AG04449 (cell line): ENCODE measurements around the gene PRKAR1B.
"Not testable (repeated sequence)": the region's sequence is repeated elsewhere in the genome, so short reads cannot be mapped to it uniquely, and the experiment has no call there.

Experiments
- CTCF ChIA-PET: fragments of 350-600 bp; formaldehyde crosslinking; extraction: SDS; loops from one replicate; lab custom pipeline; 2021; ENCODE audit warnings: antibody characterized with exemption; lab: Yijun Ruan, JAX
- POLR2A ChIA-PET: fragments of 400-600, 350-600 bp; formaldehyde crosslinking; extraction: SDS; loops from one replicate; lab custom pipeline; 2020; ENCODE audit warnings: antibody characterized with exemption, inconsistent platforms; lab: Yijun Ruan, JAX
- DNase-seq: peaks from one replicate; pipeline ENCODE4 v3.0.0-alpha.2; 2010; ENCODE audit warnings: low read depth, low spot score
- H3K4me3 ChIP-seq: 2 replicates; pipeline ENCODE4 v1.5.1; 2011; ENCODE audit warnings: low read depth, mild to moderate bottlenecking, control low read depth, low read length
- TF ChIP-seq, protein P1 (sequence below): IDR thresholded peaks from one replicate; pipeline ENCODE4 v1.5.1; 2011; ENCODE audit warnings: mild to moderate bottlenecking, moderate library complexity, low read length, control low read depth, inconsistent platforms; ENCODE audit not compliant: insufficient read depth; ENCODE audit errors: missing control alignments

Gene PRKAR1B

DNA sequence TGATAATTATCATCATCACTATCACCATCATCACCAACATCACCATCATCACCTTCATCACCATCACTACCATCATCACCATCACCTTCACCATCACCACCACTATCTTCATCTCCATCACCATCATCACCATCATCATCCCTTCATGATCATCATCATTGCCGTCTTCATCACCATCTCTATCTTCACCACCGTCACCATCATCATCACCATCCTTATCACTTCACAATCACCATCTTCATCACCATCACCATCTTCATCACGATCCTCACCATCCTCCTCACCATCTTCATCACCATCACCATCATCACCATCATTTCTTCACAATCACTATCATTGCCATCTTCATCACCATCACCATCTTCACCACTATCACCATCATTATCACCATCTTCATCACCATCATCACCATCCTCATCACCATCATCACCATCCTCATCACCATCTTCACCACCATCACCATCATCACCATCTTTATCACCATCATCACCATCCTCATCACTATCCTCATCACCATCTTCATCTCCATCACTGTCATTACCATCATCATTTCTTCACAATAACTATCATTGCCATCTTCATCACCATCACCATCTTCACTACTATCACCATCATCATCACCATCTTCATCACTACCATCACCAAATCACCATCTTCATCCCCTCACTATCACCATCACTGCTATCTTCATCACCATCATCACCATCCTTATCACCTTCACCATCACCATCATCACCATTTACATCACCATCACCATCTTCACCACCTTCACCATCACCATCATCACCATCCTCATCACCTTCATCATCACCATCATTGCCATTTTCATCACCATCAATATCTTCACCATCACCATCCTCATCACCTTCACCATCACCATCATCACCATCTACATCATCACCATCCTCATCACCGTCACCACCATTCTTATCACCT, 73.0 kb downstream of the PRKAR1B start:
- H3K4me3 ChIP-seq: no peak overlapping the region
- ChIA-PET POLR2A (no interaction called here), CTCF (no interaction called here)
- DNase-seq: no peak
- TF ChIP-seq, protein P1, sequence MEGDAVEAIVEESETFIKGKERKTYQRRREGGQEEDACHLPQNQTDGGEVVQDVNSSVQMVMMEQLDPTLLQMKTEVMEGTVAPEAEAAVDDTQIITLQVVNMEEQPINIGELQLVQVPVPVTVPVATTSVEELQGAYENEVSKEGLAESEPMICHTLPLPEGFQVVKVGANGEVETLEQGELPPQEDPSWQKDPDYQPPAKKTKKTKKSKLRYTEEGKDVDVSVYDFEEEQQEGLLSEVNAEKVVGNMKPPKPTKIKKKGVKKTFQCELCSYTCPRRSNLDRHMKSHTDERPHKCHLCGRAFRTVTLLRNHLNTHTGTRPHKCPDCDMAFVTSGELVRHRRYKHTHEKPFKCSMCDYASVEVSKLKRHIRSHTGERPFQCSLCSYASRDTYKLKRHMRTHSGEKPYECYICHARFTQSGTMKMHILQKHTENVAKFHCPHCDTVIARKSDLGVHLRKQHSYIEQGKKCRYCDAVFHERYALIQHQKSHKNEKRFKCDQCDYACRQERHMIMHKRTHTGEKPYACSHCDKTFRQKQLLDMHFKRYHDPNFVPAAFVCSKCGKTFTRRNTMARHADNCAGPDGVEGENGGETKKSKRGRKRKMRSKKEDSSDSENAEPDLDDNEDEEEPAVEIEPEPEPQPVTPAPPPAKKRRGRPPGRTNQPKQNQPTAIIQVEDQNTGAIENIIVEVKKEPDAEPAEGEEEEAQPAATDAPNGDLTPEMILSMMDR: no peak

DNA sequence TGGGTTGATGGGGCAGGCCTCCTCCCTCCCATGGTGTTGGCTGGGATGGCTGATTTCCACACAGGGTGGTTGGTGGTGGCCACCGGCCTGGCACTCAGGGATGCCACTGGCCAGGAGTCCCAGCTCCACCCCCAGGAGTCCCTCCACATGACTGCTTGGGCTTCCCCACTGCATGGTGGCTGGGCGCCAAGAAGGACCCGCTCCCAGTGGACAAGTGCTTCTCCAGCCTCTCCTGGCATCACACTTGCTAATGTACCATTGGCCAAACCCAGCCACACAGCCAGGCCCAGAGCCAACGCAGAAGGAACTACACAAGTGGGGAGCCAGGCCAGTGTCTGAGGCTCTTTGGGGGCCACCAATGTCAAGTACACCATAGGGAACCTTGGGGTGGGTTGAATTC, 74.2 kb downstream of the PRKAR1B start:
- ChIA-PET POLR2A (no interaction called here), CTCF (interaction anchor here (0.5 kb wide), 1 partner anchor 219 kb away, joined by 3 read pairs; no protein-coding TSS in a partner anchor)
- H3K4me3 ChIP-seq: no peak overlapping the region
- TF ChIP-seq, protein P1: no peak
- DNase-seq: no peak

DNA sequence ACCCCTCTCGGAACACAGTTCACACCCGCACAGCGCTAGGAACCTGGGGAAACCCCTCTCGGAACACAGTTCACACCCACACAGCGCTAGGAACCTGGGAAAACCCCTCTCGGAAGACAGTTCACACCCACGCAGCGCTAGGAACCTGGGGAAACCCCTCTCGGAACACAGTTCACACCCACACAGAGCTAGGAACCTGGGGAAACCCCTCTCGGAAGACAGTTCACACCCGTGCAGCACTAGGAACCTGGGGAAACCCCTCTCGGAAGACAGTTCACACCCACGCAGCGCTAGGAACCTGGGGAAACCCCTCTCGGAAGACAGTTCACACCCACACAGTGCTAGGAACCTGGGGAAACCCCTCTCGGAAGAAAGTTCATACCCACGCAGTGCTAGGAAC, 74.9 kb downstream of the PRKAR1B start:
- H3K4me3 ChIP-seq, POLR2A ChIA-PET, DNase-seq, CTCF ChIA-PET: not testable (repeated sequence)

DNA sequence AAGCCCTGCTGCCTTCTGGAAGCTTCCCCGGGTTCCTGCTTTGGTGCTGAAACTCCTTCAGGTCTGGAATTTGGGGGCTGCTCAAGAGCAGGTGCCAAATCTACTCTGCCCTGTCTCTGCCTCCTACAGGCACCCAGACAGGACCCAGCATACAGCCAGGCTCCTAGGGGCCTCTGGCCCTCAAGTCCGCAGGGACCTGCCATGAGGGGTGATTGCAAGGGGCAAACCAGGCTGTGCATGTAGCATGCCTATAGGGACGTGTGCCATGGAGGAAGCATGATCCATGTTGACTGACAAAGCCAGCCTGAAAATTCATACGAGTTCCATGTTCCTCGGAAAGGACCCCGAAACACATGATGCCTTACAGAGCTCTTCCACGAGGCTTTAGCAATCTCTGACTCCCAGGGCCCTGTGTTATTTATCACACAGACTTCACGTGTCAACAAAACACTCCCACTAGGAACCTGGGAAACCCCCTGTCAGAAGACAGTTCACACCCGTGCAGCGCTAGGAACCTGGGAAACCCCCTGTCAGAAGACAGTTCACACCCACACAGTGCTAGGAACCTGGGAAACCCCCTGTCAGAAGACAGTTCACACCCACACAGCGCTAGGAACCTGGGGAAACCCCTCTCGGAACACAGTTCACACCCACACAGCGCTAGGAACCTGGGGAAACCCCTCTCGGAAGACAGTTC, 75.9 kb downstream of the PRKAR1B start:
- ChIA-PET POLR2A (interaction anchor here (0.5 kb wide), 1 partner anchor 13 kb away, joined by 4 read pairs; no protein-coding TSS in a partner anchor), CTCF (no interaction called here)
- TF ChIP-seq, protein P1: no peak
- DNase-seq: no peak
- H3K4me3 ChIP-seq: no peak overlapping the region

DNA sequence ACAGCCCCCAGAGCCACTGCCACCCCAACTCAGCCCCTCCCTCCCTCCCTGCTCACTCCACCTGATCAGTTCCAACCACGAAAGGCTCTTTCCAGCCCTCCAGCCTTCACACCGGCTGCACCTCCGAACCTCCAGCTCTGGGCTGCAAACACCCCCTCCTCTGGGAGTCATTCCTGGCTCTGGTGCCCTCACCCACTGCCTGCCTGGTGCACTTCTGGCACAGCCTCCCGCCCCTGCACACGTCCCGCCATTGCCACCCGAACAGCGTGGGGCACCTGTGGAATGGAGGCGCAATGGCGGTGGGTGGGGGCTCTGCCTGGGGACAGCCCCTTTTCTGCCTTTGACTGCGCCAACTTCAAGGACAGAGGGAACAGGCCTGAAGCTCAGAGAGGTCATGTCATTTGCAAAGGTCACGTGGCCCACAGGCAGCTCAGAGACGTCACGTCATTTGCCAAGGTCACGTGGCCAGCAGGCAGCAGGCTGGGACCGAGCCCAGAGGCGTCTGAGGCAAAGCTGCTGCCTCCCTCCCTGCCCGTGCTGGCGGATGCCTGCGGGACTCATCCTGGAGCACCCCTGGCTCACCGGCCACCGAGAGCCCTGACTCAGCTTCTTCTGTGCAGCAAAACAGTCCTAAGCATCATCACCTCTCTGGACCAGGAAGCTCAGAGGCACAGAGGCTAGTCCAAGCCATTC, 76.6 kb downstream of the PRKAR1B start:
- no peak overlapping the region for H3K4me3 ChIP-seq
- CTCF ChIA-PET: interaction anchor here (2.0 kb wide), 1 partner anchor 14 kb away, joined by 8 read pairs; no protein-coding TSS in a partner anchor
- DNase-seq: no peak
- POLR2A ChIA-PET: no interaction called here
- TF ChIP-seq, protein P1: no peak

DNA sequence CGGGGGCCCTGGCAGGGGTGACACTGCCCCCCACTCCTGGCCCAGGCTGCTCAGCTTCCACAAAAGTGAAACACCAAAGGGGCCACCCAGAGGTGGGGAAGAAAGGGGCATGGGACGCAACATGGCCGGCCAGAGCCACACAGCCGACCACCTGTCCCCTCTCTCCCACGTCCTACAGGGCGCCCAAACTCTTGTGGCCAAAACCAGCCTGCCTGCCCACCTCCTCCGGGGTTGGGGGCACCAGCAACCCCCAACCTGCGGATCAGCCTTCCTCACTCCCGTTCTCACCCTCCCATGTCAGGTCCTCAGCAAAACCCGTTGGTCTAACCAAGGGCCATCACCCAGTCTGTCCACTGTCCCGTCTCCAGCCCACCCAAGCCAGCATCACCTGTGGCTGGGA, 80.1 kb downstream of the PRKAR1B start:
- H3K4me3 ChIP-seq: no peak overlapping the region
- DNase-seq: no peak
- TF ChIP-seq, protein P1: no peak
- ChIA-PET POLR2A (no interaction called here), CTCF (no interaction called here)
